SK-N-SH (cell line): ENCODE data around the gene MS4A2. TPM values are rescaled to one million over a fixed set of nuclear protein-coding genes. Genes with fewer than 3 reads are reported as not detected.

Source experiments
- CTCF ChIA-PET: fragments of 300-600, 350-600 bp; formaldehyde crosslinking; extraction: SDS; loops from one replicate; lab custom pipeline; 2021; lab: Yijun Ruan, JAX
- POLR2A ChIA-PET: fragments of 350-600 bp; sonication (Branson Sonifier 250); formaldehyde crosslinking; extraction: SDS; loops from one replicate; lab custom pipeline; 2020; ENCODE audit warnings: antibody characterized with exemption, inconsistent platforms; lab: Yijun Ruan, JAX
- DNase-seq: peaks from one replicate; pipeline ENCODE4 v3.0.0; 2012
- H2AFZ ChIP-seq: fragments of 200-600 bp; sonication (generic); 2 replicates; pipeline ENCODE4 v1.8.1; 2016; ENCODE audit warnings: antibody characterized with exemption, mild to moderate bottlenecking, low read depth
- H3F3A ChIP-seq: fragments of 200-600 bp; sonication (generic); replicated peaks from 2 replicates; pipeline ENCODE3; 2016; ENCODE audit warnings: antibody characterized with exemption, mild to moderate bottlenecking; ENCODE audit not compliant: insufficient read depth
- H3K27ac ChIP-seq, 2 experiments: fragments of 200-500 bp in 1 of 2; fragments of 200-600 bp in 1 of 2; sonication (Bioruptor generic) in 1 of 2; sonication (generic), shearing (Covaris generic) in 1 of 2; 2 replicates each; pipeline versions ENCODE4 v1.5.1 to v1.6.1; 2014 to 2016; ENCODE audit warnings: low read depth in 2 of 2, inconsistent platforms in 1 of 2, low read length in 1 of 2, mild to moderate bottlenecking in 1 of 2, mixed read lengths in 1 of 2
- H3K27me3 ChIP-seq: fragments of 200-600 bp; sonication (generic), shearing (Covaris generic); 2 replicates; pipeline ENCODE4 v1.6.1; 2016; ENCODE audit warnings: mixed run types; ENCODE audit not compliant: insufficient read depth
- H3K36me3 ChIP-seq, 2 experiments: fragments of 200-500 bp in 1 of 2; fragments of 200-600 bp in 1 of 2; sonication (Bioruptor generic) in 1 of 2; sonication (generic) in 1 of 2; replicated peaks in 1 of 2; 2 replicates each; pipeline versions ENCODE3 to v1.5.1; 2014 to 2016; ENCODE audit warnings: low read length in 1 of 2, mild to moderate bottlenecking in 1 of 2; ENCODE audit not compliant: insufficient read depth in 2 of 2, control insufficient read depth in 1 of 2
- H3K4me1 ChIP-seq, 2 experiments: fragments of 200-500 bp in 1 of 2; fragments of 200-600 bp in 1 of 2; sonication (Bioruptor generic) in 1 of 2; sonication (generic), shearing (Covaris generic) in 1 of 2; 2 replicates each; pipeline versions ENCODE4 v1.5.1 to v1.6.1; 2014 to 2016; ENCODE audit warnings: low read depth in 1 of 2, low read length in 1 of 2, mixed run types in 1 of 2; ENCODE audit not compliant: insufficient read depth in 2 of 2, control insufficient read depth in 1 of 2
- H3K4me2 ChIP-seq: fragments of 200-600 bp; sonication (generic), shearing (Covaris generic); 2 replicates; pipeline ENCODE4 v1.6.1; 2017; ENCODE audit warnings: mixed run types
- H3K4me3 ChIP-seq, 2 experiments: fragments of 200-500 bp in 1 of 2; fragments of 200-600 bp in 1 of 2; sonication (Bioruptor generic) in 1 of 2; sonication (generic), shearing (Covaris generic) in 1 of 2; 2 replicates each; pipeline versions ENCODE4 v1.5.1 to v1.8.1; 2014 to 2016; ENCODE audit warnings: low read depth in 2 of 2, inconsistent platforms in 1 of 2, low read length in 1 of 2, mild to moderate bottlenecking in 1 of 2, mixed read lengths in 1 of 2, moderate library complexity in 1 of 2
- H3K79me2 ChIP-seq: fragments of 200-600 bp; sonication (generic); 2 replicates; pipeline ENCODE4 v1.8.1; 2017; ENCODE audit warnings: mild to moderate bottlenecking; ENCODE audit not compliant: insufficient read depth
- H3K9ac ChIP-seq: fragments of 200-600 bp; sonication (generic); 2 replicates; pipeline ENCODE4 v1.6.1; 2017; ENCODE audit warnings: mixed run types
- H3K9me2 ChIP-seq: fragments of 200-600 bp; sonication (generic); 2 replicates; pipeline ENCODE4 v1.6.1; 2017; ENCODE audit warnings: mixed run types
- H3K9me3 ChIP-seq: fragments of 200-600 bp; sonication (generic); 2 replicates; pipeline ENCODE4 v1.6.1; 2017; ENCODE audit warnings: mixed run types, mild to moderate bottlenecking, moderate library complexity
- H4K20me1 ChIP-seq: fragments of 200-600 bp; sonication (generic); 2 replicates; pipeline ENCODE4 v1.6.1; 2017; ENCODE audit warnings: mild to moderate bottlenecking, mixed run types; ENCODE audit not compliant: insufficient read depth
- CHD2 ChIP-seq: fragments of 150-350 bp; IDR thresholded peaks from 2 replicates; pipeline ENCODE4 v1.6.1; 2018; ENCODE audit warnings: low read length; ENCODE audit not compliant: partially characterized antibody
- CTCF ChIP-seq: fragments of 200-600 bp; sonication (generic); IDR thresholded peaks from 2 replicates; pipeline ENCODE4 v1.6.1; 2017; ENCODE audit warnings: antibody characterized with exemption, mild to moderate bottlenecking, moderate library complexity
- EP300 ChIP-seq, 2 experiments: IDR thresholded peaks; 2 replicates each; pipeline versions ENCODE4 v1.4.0 to v1.6.1; 2012; ENCODE audit warnings: borderline replicate concordance in 1 of 2, low read depth in 1 of 2, low read length in 1 of 2
- FOXM1 ChIP-seq: IDR thresholded peaks from 2 replicates; pipeline ENCODE4 v1.4.0; 2012; ENCODE audit warnings: low read depth, mild to moderate bottlenecking
- GABPA ChIP-seq: IDR thresholded peaks from 2 replicates; pipeline ENCODE4 v1.4.0; 2012; ENCODE audit warnings: low read depth, mild to moderate bottlenecking
- NFIC ChIP-seq: IDR thresholded peaks from 2 replicates; pipeline ENCODE4 v1.4.0; 2012; ENCODE audit warnings: borderline replicate concordance
- POLR2AphosphoS5 ChIP-seq: IDR thresholded peaks from 2 replicates; pipeline ENCODE4 v1.6.1; 2012; ENCODE audit warnings: low read depth, low read length
- RAD21 ChIP-seq: IDR thresholded peaks from 2 replicates; pipeline ENCODE4 v1.6.1; 2012; ENCODE audit warnings: mild to moderate bottlenecking, low read length
- REST ChIP-seq: IDR thresholded peaks from 2 replicates; pipeline ENCODE4 v1.6.1; 2012; ENCODE audit warnings: mild to moderate bottlenecking, low read depth, low read length, moderate library complexity
- SIN3A ChIP-seq: IDR thresholded peaks from 2 replicates; pipeline ENCODE4 v1.6.1; 2012; ENCODE audit warnings: low read depth, mild to moderate bottlenecking, low read length, moderate library complexity, borderline replicate concordance
- SMC3 ChIP-seq: IDR thresholded peaks from 2 replicates; pipeline ENCODE4 v1.6.1; 2012; ENCODE audit warnings: low read depth, low read length, improper control_type of control experiment
- TAF1 ChIP-seq: IDR thresholded peaks from 2 replicates; pipeline ENCODE4 v1.6.1; 2012; ENCODE audit warnings: low read depth, mild to moderate bottlenecking, low read length, moderate library complexity, borderline replicate concordance
- USF1 ChIP-seq: IDR thresholded peaks from 2 replicates; pipeline ENCODE4 v1.4.0; 2012; ENCODE audit warnings: low read depth, borderline replicate concordance
- YY1 ChIP-seq: IDR thresholded peaks from 2 replicates; pipeline ENCODE4 v1.4.0; 2012; ENCODE audit warnings: low read depth, mild to moderate bottlenecking
- WGBS: methylation state at CpG from one replicate; pipeline ENCODE4 v1.1.6; 2017; ENCODE audit warnings: low lambda C conversion rate; 5-methylcytosine and 5-hydroxymethylcytosine counted together
- polyA plus RNA-seq, 3 experiments: library from polyadenylated mRNA; depleted of rRNA; stranded (reverse); fragments of >200 nt; gene quantifications; 2 replicates each; pipeline ENCODE4 v1.2.3, GENCODE V29; 2012

MS4A2 gene
- polyA plus RNA-seq, 1 of the 3 experiments (the other 2 are of a cell fraction), result not detected

- TF ChIP-seq EP300 (IDR thresholded peaks at IDR 0.05; ENCODE audit: borderline replicate concordance in 1 of 2, low read depth in 1 of 2, low read length in 1 of 2) (no peak), FOXM1 (no peak), USF1 (no peak)
- TF ChIP-seq, all 33 proteins: peak for 0
These were observed 2.6 kb upstream of the MS4A2 start (continued) for GRCh38 chr11:60085909-60086308.

- no peaks in the 10 kb centered on the region for H3K36me3 ChIP-seq
- H4K20me1 ChIP-seq, result no peaks in the 10 kb centered on the region; the same call in 1 of the 2 replicates
- no peak for DNase-seq
- H3F3A ChIP-seq, result no peaks in the 10 kb centered on the region
- H2AFZ ChIP-seq, result no peak overlapping the region
- H3K9me2 ChIP-seq, result no peaks in the 10 kb centered on the region
- no peak overlapping the region for H3K9ac ChIP-seq
- ChIA-PET POLR2A (no interaction called here), CTCF (no interaction called here)
- TF ChIP-seq SIN3A (no peak), REST (no peak), GABPA (no peak), RAD21 (no peak), CHD2 (no peak), CTCF (no peak), YY1 (no peak), NFIC (no peak), POLR2AphosphoS5 (no peak), SMC3 (no peak), TAF1 (no peak)
- no peak overlapping the region for H3K4me2 ChIP-seq
- H3K27ac ChIP-seq, result no peak overlapping the region
- H3K79me2 ChIP-seq, result no peaks in the 10 kb centered on the region
- 33% methylated on average over 1 of the region's 1 CpG for WGBS
- H3K4me1 ChIP-seq, result no peaks in the 10 kb centered on the region
- H3K9me3 ChIP-seq, result no peaks in the 10 kb centered on the region
- H3K4me3 ChIP-seq, result no peak overlapping the region
- no peaks in the 10 kb centered on the region; the same call in 1 of the 2 replicates for H3K27me3 ChIP-seq
These were observed 1.2 kb upstream of the MS4A2 start for GRCh38 chr11:60087239-60087638.
